HG02970 (cell line): ENCODE measurements around the gene RSRC2.
A peak's percentile ranks its signal among the peaks of the same experiment; 100 is the strongest.
"Not testable (repeated sequence)": the region's sequence is repeated elsewhere in the genome, so short reads cannot be mapped to it uniquely, and the experiment has no call there.

Experiments used
- ATAC-seq: cut with Tn5 transposase; IDR thresholded peaks from one replicate; pipeline ENCODE4 v1.9.1; 2021; ENCODE audit warnings: mild to moderate bottlenecking, moderate library complexity, moderate number of reproducible peaks; ENCODE audit not compliant: unreplicated experiment, low FRiP score

RSRC2 gene

GRCh38 chr12:122519418-122519817 is 7.3 kb downstream of the RSRC2 start:
- ATAC-seq: no peak

GRCh38 chr12:122518908-122519307 is 7.8 kb downstream of the RSRC2 start:
- ATAC-seq: no peak

GRCh38 chr12:122517877-122518276 is 8.9 kb downstream of the RSRC2 start:
- ATAC-seq: no peak

GRCh38 chr12:122516544-122517361 is 10.0 kb downstream of the RSRC2 start:
- ATAC-seq: no peak

- no peak for ATAC-seq
Measured at GRCh38 chr12:122515275-122515674, 11.5 kb downstream of the RSRC2 start.

GRCh38 chr12:122513660-122514059 is 13.1 kb downstream of the RSRC2 start:
- no peak for ATAC-seq

GRCh38 chr12:122513028-122513427 is 13.7 kb downstream of the RSRC2 start:
- ATAC-seq: not testable (repeated sequence)

GRCh38 chr12:122508163-122508562 is 18.6 kb downstream of the RSRC2 start:
- ATAC-seq: no peak

- no peak for ATAC-seq
Measured at GRCh38 chr12:122506393-122506938, 20.3 kb downstream of the RSRC2 start.

- ATAC-seq: no peak
Measured at GRCh38 chr12:122505419-122506051, 21.2 kb downstream of the RSRC2 start.

GRCh38 chr12:122503783-122504590 is 22.7 kb downstream of the RSRC2 start:
- ATAC-seq: no peak

GRCh38 chr12:122503147-122503751 is 23.5 kb downstream of the RSRC2 start:
- no peak for ATAC-seq

GRCh38 chr12:122501489-122501989 is 25.2 kb downstream of the RSRC2 start:
- no peak for ATAC-seq

GRCh38 chr12:122500685-122501488 is 25.8 kb downstream of the RSRC2 start, which contains the start of gene ZCCHC8:
TSS of gene ZCCHC8 (minus strand) at chr12:122500932. CDS start at chr12:122500840, 92 bp downstream.
- peak; percentile 90 for ATAC-seq

- peak; percentile 7 for ATAC-seq
Measured at GRCh38 chr12:122499991-122500684, 26.6 kb downstream of the RSRC2 start.

GRCh38 chr12:122495258-122495657 is 31.5 kb downstream of the RSRC2 start:
- no peak for ATAC-seq

- not testable (repeated sequence) for ATAC-seq
Measured at GRCh38 chr12:122493222-122493621, 33.5 kb downstream of the RSRC2 start.

- ATAC-seq: no peak
Measured at GRCh38 chr12:122491991-122492390, 34.7 kb downstream of the RSRC2 start.

GRCh38 chr12:122489038-122489437 is 37.7 kb downstream of the RSRC2 start:
- ATAC-seq: no peak
